MCF 10A (cell line): ENCODE results near the gene CSTPP1. TPM values are rescaled to one million over a fixed set of nuclear protein-coding genes. Genes with fewer than 3 reads are reported as not detected.
A peak's percentile ranks its signal among the peaks of the same experiment; 100 is the strongest.

Source experiments
- BruUV-seq: library from RNA; stranded (reverse); fragments of 400-500 nt; replicated peaks from 2 replicates; lab custom pipeline; 2021; lab: Mats Ljungman, UMichigan
- CTCF ChIA-PET: fragments of 300-600 bp; sonication (Branson Sonifier 250); formaldehyde crosslinking; extraction: SDS; loops from one replicate; lab custom pipeline; 2021; ENCODE audit warnings: antibody characterized with exemption, inconsistent platforms; lab: Yijun Ruan, JAX
- POLR2A ChIA-PET: fragments of 300-600, 350-650 bp; sonication (Branson Sonifier 250); formaldehyde crosslinking; extraction: SDS; loops from one replicate; lab custom pipeline; 2020; ENCODE audit warnings: antibody characterized with exemption, inconsistent platforms; lab: Yijun Ruan, JAX
- DNase-seq: peaks from one replicate; pipeline ENCODE4 v3.0.0-alpha.2; 2018; ENCODE audit not compliant: unreplicated experiment
- H3K27ac Mint-ChIP-seq: one replicate; pipeline ENCODE4 v1.8.0; 2022; ENCODE audit warnings: mild to moderate bottlenecking, low read depth, mixed read lengths; ENCODE audit not compliant: unreplicated experiment
- H3K27me3 Mint-ChIP-seq: one replicate; pipeline ENCODE4 v1.8.0; 2022; ENCODE audit warnings: mixed read lengths; ENCODE audit not compliant: insufficient read depth, unreplicated experiment
- H3K36me3 Mint-ChIP-seq: one replicate; pipeline ENCODE4 v1.8.0; 2022; ENCODE audit warnings: mild to moderate bottlenecking, moderate library complexity, mixed read lengths; ENCODE audit not compliant: insufficient read depth, unreplicated experiment
- H3K4me1 Mint-ChIP-seq: one replicate; pipeline ENCODE4 v1.8.0; 2022; ENCODE audit warnings: mixed read lengths; ENCODE audit not compliant: insufficient read depth, unreplicated experiment
- H3K4me3 Mint-ChIP-seq: one replicate; pipeline ENCODE4 v1.8.0; 2022; ENCODE audit warnings: mild to moderate bottlenecking, moderate library complexity, mixed read lengths; ENCODE audit not compliant: unreplicated experiment
- H3K9me3 Mint-ChIP-seq: one replicate; pipeline ENCODE4 v1.8.0; 2022; ENCODE audit warnings: mixed read lengths; ENCODE audit not compliant: unreplicated experiment
- intact Hi-C: fragments of 100-400 bp; cut with micrococcal nuclease; formaldehyde crosslinking; loops from 2 replicates; pipeline ENCODE4 v1.14.1; 2022
- total RNA-seq: library from RNA; stranded (reverse); gene quantifications from 2 replicates; pipeline ENCODE4 v1.2.3, GENCODE V29; 2022
- TF ChIP-seq, protein P1 (sequence below): fragments of 200-600 bp; IDR thresholded peaks from one replicate; pipeline ENCODE4 v1.8.0; 2022; ENCODE audit warnings: antibody characterized with exemption, mild to moderate bottlenecking; ENCODE audit not compliant: unreplicated experiment

CSTPP1 gene
- total RNA-seq, 1 experiment from 2014 or later = 19.2 TPM

- no peaks in the 10 kb centered on the region for H3K9me3 Mint-ChIP-seq
- DNase-seq = no peak
- peaks cover 13% of the 10 kb centered on the region for H3K36me3 Mint-ChIP-seq
- peaks cover 12% of the 10 kb centered on the region for H3K4me1 Mint-ChIP-seq
- TF ChIP-seq, protein P1, sequence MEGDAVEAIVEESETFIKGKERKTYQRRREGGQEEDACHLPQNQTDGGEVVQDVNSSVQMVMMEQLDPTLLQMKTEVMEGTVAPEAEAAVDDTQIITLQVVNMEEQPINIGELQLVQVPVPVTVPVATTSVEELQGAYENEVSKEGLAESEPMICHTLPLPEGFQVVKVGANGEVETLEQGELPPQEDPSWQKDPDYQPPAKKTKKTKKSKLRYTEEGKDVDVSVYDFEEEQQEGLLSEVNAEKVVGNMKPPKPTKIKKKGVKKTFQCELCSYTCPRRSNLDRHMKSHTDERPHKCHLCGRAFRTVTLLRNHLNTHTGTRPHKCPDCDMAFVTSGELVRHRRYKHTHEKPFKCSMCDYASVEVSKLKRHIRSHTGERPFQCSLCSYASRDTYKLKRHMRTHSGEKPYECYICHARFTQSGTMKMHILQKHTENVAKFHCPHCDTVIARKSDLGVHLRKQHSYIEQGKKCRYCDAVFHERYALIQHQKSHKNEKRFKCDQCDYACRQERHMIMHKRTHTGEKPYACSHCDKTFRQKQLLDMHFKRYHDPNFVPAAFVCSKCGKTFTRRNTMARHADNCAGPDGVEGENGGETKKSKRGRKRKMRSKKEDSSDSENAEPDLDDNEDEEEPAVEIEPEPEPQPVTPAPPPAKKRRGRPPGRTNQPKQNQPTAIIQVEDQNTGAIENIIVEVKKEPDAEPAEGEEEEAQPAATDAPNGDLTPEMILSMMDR = no peak
- H3K27ac Mint-ChIP-seq = peak overlapping the region; percentile 51
- POLR2A ChIA-PET = interaction anchor here (0.8 to 6.4 kb wide), 16 partner anchors 9 to 248 kb away, joined by 3 to 199 read pairs (median 6); partner anchors contain the start of genes ACP2, ARFGAP2, CSTPP1 and DDB2
- H3K27me3 Mint-ChIP-seq = no peaks in the 10 kb centered on the region
- CTCF ChIA-PET = interaction anchor here (0.5 to 2.1 kb wide), 13 partner anchors 9 to 795 kb away, joined by 3 to 11 read pairs (median 4); partner anchors contain the start of genes ACP2 and DDB2
- no TSS peak for BruUV-seq
- intact Hi-C loops = loop anchor here (2.0 kb wide), 1 partner anchor 30 kb away; the partner anchor contains the start of gene DDB2
- H3K4me3 Mint-ChIP-seq = peak overlapping the region; percentile 82
These were observed 248.2 kb downstream of the CSTPP1 start for GRCh38 chr11:47184711-47185304.

DNA sequence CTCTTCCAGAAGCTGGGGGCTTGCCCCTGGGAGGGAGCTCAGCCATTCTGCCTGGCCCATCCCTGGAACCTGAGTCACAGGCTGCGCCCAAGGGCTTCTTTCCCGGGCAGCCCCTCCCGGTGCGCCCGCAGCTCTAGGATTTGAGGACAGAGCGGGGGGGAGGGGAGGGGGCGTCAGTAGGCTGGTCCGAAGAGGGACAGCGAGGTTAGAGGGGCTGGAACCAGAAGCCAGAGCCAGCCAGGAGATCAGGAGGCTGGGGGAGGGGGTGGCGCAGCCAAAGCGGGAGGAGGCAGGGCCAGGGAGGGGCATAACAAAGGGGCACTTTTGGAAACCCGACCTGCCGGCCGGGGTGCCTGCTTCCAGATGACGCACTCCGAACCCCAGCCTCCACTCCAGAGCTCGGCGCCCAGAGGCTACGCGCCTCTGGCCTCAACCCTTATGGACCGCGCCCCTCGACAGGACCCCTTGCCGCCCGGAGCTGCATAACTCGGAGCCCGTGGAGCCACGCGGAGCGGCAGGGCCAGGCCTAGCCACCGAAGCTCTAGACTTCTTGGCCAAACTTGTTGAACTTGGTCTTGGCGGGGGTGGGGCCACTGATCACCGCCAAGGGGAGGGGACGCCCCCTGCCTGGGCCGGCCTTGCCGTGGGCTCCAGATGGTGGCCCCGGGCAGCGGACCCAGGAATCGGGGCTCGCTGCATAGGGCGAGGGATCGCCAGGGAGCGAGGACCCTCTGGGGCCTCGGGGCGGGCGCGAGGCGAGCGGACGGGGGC is 248.9 kb downstream of the CSTPP1 start:
- peaks cover 12% of the 10 kb centered on the region for H3K4me1 Mint-ChIP-seq
- BruUV-seq = no TSS peak
- H3K27me3 Mint-ChIP-seq = no peaks in the 10 kb centered on the region
- H3K27ac Mint-ChIP-seq = peak overlapping the region; percentile 51
- H3K4me3 Mint-ChIP-seq = peak overlapping the region; percentile 82
- TF ChIP-seq, protein P1 = no peak
- intact Hi-C loops = loop anchor here (2.0 kb wide), 1 partner anchor 29 kb away; the partner anchor contains the start of gene DDB2
- DNase-seq = peak; percentile 72
- peaks cover 12% of the 10 kb centered on the region for H3K36me3 Mint-ChIP-seq
- no peaks in the 10 kb centered on the region for H3K9me3 Mint-ChIP-seq
- ChIA-PET CTCF (interaction anchor here (0.5 to 2.1 kb wide), 13 partner anchors 9 to 796 kb away, joined by 3 to 11 read pairs (median 4); partner anchors contain the start of genes ACP2 and DDB2), POLR2A (interaction anchor here (0.6 to 6.4 kb wide), 15 partner anchors 9 to 367 kb away, joined by 3 to 199 read pairs (median 6); partner anchors contain the start of genes ACP2, ARFGAP2, CSTPP1 and DDB2)

- intact Hi-C loops = no loop called here
- POLR2A ChIA-PET = interaction anchor here (1.0 to 6.4 kb wide), 12 partner anchors 8 to 222 kb away, joined by 3 to 199 read pairs (median 6); partner anchors contain the start of genes ACP2, ARFGAP2, DDB2 and NR1H3
- Mint-ChIP-seq H3K27ac (peak within 1 kb of the TSS; percentile 51), H3K4me3 (peak within 1 kb of the TSS; percentile 82), H3K4me1 (peaks cover 12% of the 10 kb centered on the region), H3K36me3 (peaks cover 7% of the 10 kb centered on the region), H3K9me3 (no peaks in the 10 kb centered on the region), H3K27me3 (no peaks in the 10 kb centered on the region)
- CTCF ChIA-PET = interaction anchor here (1.2 to 4.2 kb wide), 5 partner anchors 8 to 169 kb away, joined by 3 to 24 read pairs (median 11); partner anchors contain the start of genes ARFGAP2 and DDB2
- TF ChIP-seq, protein P1 = no peak
- DNase-seq = peak; percentile 53
- no TSS peak for BruUV-seq
These were observed 249.6 kb downstream of the CSTPP1 start, which contains the start of gene PACSIN3 for GRCh38 chr11:47186076-47186699. PACSIN3 (minus strand) TSS chr11:47186434; CDS start chr11:47182727, 3,707 bp downstream.
